GM18861 (cell line): ENCODE data around the gene LST1.
A peak's percentile ranks its signal among the peaks of the same experiment; 100 is the strongest.
"Not testable (repeated sequence)": the region's sequence is repeated elsewhere in the genome, so short reads cannot be mapped to it uniquely, and the experiment has no call there.

ENCODE experiments used
- ATAC-seq: cut with Tn5 transposase; IDR thresholded peaks from one replicate; pipeline ENCODE4 v1.9.1; 2021; ENCODE audit not compliant: unreplicated experiment

LST1 gene

DNA sequence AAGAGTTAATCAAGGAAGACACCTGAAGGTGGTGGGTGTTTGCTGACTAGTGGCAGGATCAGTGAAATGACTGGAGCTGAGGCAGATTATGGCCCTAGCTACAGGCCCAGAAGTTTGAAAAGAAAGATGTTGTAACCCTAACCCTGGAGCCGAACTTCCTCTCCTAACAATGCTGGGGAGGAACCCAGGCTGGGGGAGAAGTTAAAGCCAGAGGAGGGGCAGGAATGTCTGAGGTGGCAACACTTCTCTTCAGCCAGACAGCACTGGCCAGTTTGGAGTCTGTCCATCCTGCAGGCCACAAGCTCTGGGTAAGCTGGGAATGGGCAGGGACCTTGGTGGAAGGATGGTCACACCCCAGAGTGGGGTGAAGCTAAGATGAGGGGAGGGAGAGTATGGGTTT is at the start of gene LST1:
Gene LST1 (plus strand): TSS at position 270 of the 400 bp plus-strand sequence. CDS start 1,023 bp downstream, outside the sequence.
- ATAC-seq: no peak

DNA sequence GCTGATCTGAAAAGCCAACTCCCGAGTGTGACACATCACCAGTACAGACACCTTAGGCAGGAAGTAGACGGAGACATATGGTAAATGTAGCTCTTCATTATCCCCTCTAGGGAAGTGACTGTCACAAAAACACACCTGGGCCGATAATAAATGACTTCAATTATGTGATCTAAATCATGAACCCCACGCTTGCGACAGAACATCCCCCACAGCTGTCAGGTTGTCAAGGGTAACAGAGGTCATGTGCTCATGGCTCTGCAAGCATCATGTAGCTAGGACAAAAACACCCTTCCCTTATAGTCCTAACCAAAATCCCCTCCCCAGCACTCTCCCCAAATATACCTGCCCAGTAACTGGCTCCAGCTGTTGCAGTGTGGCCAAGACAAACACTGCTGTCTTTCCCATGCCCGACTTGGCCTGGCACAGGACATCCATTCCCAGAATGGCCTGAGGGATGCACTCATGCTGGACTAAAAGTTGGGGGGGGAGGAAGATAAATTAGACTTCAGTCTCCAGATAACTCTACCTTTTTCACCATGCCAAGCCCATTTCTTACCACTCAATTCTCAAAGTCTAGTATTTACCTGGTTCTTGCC is 47.2 kb upstream of the LST1 start:
- no peak for ATAC-seq

DNA sequence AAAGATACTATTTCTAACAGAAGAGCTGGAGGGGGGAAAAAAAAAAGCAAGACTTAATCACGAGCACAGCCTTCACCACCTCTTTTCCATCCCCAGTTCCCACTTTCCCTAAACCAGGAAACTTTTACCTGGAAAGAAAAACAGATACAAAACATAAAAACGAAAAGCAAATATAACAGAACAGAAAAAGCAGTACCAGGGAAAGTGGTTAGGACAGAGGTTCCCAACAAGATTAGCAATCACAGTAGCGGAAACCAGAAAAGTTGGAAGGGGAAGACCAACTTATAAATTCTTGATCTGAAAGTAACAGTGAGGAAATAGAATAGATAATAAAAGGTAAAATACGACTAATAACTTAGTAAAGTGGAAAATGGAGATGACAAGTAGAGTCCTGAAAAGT is 45.4 kb upstream of the LST1 start:
- no peak for ATAC-seq

DNA sequence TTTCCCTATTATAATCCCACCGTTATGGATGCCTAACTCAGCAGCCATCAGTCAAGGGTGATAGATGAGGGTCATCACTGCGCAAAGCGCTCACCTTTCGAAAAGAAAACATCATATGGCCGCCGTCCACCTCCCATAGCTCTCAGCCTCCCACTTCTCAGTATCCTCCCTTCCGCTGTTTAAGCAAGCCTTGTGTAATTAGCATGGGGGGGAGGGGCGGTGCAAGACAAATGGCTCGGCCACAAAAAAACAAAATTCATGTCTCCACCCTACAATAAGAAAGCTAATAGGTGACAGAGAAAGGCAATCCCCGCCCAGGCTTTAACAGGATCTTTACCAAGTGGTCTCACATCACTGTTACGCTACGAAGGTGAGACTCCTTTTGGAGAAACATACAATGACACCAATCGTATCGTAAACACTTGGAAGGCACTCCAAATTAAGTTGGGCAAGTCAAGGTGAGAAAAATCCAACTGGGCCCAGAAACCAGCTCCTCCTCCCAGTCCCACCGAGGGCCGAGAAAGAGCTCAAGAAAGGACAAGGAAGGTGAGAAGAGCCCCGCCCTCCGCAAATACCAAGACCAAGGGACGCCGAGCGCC is 44.9 kb upstream of the LST1 start:
- ATAC-seq: no peak

DNA sequence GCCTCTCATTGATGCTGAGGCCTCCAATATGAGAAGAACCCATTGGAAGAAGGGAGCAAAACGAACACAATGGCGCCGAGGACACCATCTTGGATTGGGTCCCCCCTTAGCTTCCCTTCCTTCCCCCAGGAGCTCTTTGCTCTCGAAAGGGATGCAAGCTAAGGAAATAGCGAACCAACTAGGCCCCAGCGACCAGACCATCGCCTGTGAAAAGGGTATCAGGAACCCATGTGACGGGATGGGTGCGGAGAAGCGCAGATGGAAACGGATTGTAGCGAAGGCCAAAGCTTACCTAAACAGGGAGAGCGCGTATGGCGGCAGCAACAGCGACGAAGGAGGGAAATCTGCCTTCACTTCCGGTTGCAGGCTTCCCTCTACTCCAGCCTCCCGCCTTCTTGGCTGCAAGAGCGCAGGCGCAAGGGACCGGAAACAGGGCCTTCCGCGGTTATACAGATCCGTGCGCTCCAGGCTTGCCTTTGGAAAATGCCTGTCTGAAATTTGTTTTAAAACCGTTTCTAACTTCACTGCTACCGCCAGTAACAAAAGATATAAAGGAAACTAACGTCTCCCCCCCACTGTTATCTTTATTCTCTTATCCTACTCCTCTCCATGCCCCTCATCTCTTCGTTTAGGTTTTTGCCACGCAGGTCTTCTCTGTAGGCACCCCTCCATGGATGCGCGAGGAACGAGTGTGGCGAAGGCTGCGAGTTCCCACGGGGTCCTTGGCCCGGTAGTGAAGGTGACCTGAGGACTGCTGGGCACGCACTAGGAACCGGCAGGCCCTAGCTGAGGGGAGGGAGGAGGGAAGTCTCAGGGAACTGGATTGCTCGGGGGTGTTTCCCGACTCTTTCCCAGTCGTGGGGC is 44.2 kb upstream of the LST1 start, which contains the start of gene DDX39B:
Gene DDX39B (minus strand): TSS at position 346 of the 864 bp plus-strand sequence. CDS start 1,471 bp downstream, outside the sequence.
- ATAC-seq: peak; percentile 45

DNA sequence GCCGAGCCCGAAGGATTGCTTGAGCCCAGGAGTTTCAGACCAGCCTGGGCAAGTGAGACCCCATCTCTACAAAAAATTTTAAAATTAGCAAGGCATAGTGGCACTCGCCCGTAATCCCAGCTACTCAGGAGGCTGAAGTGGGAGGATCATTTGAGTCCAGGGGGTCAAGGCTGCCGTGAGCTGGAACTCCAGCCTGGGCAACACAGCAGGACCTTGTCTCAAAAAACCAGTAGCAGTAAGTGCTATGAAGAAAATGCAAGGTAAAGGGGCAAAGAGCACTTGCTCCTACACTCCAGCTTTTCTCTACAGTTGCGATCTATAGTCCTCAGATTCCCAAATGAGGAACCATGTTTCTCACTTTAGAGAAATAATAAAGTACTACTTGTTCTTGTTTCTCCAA is 42.4 kb upstream of the LST1 start:
- no peak for ATAC-seq

DNA sequence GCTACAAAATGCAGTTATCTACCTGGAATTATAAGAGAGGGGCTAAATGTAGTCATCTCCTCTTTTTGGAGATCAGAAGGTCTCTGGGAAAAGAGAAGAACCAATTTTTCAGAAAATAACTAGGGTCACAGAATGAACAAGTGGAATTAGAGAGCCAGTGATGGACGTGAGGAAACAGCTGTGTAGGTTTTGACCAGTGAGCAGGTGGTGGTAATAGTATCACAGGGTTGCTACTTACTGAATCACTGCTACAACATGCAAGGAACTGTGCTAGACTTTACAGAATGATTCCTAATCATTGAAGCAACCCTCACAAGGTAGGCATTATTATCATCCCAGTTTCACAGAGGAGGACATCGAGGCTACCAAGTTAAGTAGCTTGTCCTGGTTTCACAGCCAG is 41.4 kb upstream of the LST1 start:
- no peak for ATAC-seq

DNA sequence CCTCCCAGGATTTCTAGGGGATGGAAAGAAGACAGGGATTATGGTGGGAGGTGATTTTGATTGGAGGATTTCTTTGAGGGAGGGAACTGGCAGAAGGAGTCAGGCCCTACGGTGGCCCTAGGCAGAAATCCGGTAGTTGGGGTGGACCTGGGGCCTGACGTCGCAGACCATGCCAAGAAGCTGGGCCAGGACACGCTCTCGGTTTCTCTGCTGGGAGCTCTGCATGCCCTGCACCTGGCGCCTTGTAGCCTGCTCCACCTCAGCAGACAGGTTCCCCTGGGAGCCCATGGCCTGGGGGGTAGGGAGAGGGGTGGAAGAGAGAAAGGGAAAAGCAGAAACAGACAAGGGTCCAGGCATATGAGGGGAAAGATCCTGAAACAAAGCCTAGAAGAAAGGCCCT is 40.8 kb upstream of the LST1 start:
- ATAC-seq: no peak

DNA sequence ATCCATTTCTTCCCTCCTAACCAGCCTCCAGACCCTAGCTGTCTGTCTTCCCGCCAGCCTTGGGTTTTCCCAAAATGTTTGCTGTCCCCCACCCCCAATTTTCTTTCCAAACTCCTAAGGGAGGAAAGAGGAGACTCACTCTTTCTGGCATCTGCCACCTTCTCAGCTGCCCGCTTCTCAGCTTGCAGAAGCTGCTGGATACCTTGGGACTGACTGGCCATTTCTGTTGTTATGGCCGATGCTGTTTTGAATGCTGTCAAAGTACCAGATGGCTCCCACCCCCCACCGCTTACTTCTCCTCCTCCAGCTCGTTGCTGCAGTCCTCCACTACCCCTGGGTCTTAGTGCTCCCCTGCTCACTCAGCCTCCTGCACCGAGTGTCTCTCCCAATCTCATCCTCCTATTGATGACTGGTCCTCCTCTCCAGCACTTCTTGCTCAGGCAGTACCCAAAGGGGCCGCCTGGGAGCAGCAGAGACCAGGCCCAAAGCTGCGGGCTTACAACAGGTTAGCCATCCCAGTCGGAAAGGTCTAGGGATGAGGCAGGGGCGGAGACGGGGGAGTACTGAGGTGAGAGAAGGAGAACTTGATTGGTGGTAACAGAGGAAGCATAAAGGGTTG is 39.6 kb upstream of the LST1 start, which contains the start of gene ATP6V1G2:
Gene ATP6V1G2 (minus strand): TSS at position 270 of the 619 bp plus-strand sequence. CDS start 49 bp downstream, at position 221.
- peak; percentile 43 for ATAC-seq

DNA sequence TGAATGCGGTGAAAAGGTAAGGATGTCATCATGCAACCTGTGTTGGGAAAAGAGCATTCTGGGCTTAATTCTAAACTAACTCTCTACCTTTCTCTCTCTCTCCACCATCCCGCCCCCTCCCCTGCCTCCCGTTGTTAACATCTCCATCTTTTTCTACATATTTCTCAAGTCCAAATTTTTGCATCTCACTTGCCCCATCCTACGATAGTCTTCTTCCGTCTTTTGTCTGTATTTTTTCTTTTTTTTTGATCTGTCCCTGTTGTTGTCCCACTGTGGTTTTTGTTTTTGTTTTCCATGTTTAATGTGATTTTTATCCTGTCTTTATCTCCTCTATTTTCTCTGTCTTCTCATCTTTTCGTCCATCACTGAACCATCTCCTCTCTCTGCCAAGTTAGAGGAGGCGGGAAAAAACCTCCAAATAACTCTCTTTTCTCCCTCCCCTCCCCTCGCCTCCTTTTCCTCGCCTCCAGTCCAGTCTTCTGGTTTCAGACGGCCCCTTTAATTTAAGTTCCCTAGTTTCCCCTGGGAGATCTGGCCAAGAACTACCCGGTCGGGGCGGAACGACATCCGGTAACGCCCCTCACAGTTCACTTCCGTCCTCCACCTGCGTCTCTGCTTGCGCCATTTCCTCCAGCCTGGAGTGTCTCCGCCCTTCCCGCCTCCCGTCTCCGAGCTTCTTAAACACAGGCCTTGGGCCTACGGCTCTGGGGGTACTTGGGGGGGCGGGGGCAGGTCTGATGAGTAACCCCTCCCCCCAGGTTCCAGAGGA is 38.9 kb upstream of the LST1 start, which contains the start of gene NFKBIL1:
Gene NFKBIL1 (plus strand): TSS at position 651 of the 769 bp plus-strand sequence. CDS start 87 bp downstream, at position 738.
- peak; percentile 49 for ATAC-seq

DNA sequence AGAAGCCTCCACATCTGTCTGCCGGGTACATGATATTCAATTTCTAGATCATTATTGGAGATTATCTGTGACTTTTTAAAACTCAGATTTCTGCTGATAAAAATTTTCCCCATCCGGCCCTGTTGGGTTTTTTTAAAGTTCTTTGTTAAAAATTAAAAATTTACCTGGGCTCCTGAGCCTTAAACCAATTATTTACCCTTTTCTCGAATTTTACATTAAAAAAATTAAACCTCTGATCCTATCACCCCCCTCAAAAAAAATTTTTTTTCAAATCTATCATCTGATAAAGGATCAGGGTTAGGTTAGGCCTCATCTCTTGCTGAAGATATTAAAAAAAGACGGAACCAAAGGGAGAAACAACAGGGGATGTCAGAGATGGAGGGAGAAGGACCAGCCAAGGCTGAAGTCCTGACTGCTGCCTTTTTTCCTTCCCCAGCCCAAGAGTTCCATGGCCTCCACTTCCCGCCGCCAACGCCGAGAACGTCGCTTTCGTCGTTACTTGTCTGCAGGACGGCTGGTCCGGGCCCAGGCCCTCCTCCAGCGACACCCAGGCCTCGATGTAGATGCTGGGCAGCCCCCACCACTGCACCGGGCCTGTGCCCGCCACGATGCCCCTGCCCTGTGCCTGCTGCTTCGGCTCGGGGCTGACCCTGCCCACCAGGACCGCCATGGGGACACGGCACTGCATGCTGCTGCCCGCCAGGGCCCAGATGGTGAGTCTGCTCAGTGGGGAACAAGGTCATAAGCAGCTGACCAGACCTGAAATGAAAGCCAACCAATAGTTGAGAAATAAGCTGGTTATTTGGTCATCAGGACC is 38.1 kb upstream of the LST1 start:
- no peak for ATAC-seq

DNA sequence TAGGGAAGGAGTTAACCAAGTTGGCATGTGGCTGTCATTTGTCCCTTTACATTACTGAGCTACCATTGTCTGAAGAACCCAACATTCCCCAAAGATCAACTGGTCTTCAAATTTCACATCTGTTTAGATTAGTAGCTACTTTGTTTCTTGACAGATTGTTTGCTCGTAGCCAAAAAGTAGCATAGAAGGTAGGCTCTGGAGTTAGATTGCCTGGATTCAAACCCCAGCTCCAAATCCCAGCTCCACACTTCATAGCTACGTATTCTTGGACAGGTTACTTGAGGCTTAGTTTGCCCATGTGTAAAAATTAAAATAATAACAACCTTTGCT is 37.6 kb upstream of the LST1 start:
- ATAC-seq: no peak

DNA sequence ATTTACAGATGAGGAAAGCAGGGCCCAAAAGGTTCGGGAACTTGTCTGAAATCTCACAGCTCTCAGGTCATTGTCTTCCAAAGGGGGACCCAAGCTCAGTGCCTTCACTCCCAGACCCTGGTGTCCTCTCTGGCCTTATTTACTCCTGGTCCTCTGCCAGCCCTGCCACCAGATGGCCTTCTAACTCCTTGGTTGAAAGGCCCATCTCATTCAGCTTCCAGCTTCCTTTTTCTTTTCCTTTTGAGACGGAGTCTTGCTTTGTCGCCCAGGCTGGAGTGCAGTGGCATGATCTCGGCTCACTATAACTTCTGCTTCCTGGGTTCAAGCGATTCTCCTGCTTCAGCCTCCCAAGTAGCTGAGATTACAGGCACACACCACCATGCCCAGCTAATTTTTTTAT is 34.7 kb upstream of the LST1 start:
- not testable (repeated sequence) for ATAC-seq

DNA sequence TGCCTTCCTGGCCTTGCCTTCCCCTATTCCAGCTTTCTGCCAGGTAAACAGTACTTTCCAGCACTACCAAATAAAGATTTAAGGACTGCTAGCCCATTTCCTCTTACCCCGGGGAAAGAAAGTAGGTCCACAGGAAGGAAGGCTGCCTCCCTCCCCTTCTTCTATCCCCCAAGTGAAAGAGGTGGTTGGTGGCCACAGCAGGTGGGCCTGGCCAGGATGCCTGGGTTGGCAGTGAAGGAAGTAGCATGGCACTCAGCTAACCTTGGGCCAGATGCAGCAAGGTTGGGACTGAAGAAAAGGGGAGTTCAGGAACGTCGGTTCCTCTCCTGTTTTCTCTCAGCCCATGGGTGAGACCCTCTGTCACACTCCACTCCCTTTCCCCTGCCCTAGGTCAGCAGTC is 29.8 kb upstream of the LST1 start:
- no peak for ATAC-seq

DNA sequence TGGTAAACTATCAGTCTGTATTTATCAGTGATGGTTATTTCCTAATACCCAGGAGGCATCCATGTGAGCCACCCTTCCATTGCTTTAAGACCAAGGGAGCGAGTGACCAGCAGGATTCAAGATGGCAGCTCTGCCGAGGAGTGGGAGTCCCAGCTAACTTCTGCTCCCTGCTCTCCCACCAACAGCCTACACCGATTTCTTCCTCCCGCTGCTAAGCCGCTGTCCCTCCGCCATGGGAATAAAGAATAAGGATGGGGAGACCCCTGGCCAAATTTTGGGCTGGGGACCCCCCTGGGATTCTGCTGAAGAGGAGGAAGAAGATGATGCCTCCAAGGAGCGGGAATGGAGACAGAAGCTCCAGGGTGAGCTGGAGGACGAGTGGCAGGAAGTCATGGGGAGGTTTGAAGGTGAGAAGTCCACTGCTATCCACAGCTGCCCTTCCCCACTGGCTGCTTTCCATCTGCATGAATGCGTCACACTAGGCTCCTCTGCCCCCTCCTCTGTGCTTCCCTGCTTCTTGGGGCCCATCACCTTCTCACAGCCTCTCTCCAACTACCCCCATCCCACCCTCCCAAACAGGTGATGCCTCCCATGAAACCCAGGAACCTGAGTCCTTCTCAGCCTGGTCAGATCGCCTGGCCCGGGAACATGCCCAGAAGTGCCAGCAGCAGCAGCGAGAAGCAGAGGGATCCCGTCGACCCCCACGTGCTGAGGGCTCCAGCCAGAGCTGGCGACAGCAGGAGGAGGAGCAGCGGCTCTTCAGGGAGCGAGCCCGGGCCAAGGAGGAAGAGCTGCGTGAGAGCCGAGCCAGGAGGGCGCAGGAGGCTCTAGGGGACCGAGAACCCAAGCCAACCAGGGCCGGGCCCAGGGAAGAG is 28.4 kb upstream of the LST1 start:
- no peak for ATAC-seq

DNA sequence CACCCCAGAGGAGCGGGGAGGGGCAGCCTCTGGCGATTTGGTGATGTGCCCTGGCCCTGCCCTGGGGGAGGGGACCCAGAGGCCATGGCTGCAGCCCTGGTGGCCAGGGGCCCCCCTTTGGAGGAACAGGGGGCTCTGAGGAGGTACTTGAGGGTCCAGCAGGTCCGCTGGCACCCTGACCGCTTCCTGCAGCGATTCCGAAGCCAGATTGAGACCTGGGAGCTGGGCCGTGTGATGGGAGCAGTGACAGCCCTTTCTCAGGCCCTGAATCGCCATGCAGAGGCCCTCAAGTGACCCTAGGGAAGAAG is 27.8 kb upstream of the LST1 start:
- ATAC-seq: no peak

DNA sequence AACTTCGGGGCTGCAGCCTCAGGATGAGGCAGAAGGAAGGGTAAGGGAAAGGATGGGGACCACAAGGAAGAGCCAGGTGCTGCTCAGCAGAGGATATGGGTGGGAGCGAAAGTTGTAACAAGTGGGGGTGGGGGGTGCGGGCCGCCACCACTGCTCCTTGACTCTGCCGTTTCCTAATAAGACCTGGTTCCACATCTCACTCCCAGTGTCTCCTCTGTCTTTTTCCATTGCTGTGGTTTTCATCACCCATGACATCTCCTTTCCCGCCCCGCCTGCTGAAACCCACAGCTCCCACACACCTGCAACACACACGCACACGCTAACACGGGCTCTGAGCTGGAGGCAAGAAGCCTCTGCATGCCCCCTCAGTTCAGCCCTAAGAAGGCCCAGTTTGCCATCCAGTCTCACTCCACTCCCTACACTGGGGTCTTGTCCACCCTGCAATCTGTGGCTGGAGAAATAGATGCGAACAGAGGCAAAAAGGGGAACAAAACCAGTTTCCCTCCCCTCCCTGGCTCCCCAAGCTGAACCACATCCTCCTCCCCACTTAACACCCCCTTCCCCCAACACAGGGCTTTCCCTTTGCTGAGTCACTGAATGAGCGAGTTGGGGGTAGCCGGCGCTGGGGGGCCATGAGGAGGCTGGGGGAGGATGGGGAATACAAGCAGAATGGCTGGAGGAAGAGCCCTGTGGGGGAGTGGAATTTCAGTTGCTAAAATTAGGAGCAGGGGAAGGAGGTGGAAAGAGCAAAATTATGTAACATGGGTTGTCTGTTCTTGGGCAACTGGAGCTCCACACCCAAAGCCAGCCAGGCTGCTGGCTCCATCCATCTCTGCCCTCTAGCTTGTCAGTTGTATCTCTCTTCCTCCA is 27.2 kb upstream of the LST1 start:
- no peak for ATAC-seq

DNA sequence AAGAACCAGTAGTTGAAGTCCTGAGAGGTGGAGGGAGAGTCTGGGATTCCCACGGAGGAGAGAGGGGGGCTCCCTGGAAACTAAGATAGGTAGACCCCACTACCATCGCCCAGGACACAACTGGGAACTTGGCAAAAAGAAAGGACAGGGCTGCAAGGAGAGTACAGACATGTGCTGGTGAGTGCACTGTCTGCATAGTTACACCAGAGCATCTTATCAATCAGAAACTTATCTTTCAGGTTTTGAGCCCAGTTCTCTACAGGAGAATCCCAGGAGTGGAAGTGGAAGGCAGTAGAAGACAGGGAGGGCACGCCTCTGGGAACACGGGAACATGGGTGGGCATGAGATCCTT is 26.5 kb upstream of the LST1 start:
- ATAC-seq: no peak
